Astrocyte (in vitro differentiated cells and primary cell): Measurements from ENCODE around the gene PRSS12. TPM values are rescaled to one million over a fixed set of nuclear protein-coding genes. Genes with fewer than 3 reads are reported as not detected.

Source experiments
- DNase-seq: peaks from one replicate; pipeline ENCODE4 v3.0.0-alpha.2; 2010; ENCODE audit warnings: low read depth
- FAIRE-seq: peaks from 2 replicates; lab custom pipeline; 2011; peaks lifted over from hg19 to GRCh38; lab: Jason Lieb, UNC
- H2AFZ ChIP-seq: 2 replicates; pipeline ENCODE4 v1.6.0; 2012; ENCODE audit warnings: low read depth, low read length, inconsistent platforms
- H3K27ac ChIP-seq: 2 replicates; pipeline ENCODE4 v1.5.1; 2011; ENCODE audit warnings: low read depth, low read length, inconsistent platforms
- H3K27me3 ChIP-seq: 2 replicates; pipeline ENCODE4 v1.6.0; 2011; ENCODE audit warnings: low read length, inconsistent platforms; ENCODE audit not compliant: insufficient read depth
- H3K36me3 ChIP-seq: 2 replicates; pipeline ENCODE4 v1.5.1; 2011; ENCODE audit warnings: low read length, inconsistent platforms; ENCODE audit not compliant: insufficient read depth
- H3K4me1 ChIP-seq: 2 replicates; pipeline ENCODE4 v1.5.1; 2011; ENCODE audit warnings: low read length, inconsistent platforms; ENCODE audit not compliant: insufficient read depth
- H3K4me2 ChIP-seq: 2 replicates; pipeline ENCODE4 v1.6.0; 2012; ENCODE audit warnings: low read length, inconsistent platforms
- H3K4me3 ChIP-seq: 2 replicates; pipeline ENCODE4 v1.5.1; 2011; ENCODE audit warnings: low read depth, mild to moderate bottlenecking, low read length, inconsistent platforms; ENCODE audit not compliant: insufficient read depth
- H3K79me2 ChIP-seq: 2 replicates; pipeline ENCODE4 v1.6.0; 2012; ENCODE audit warnings: mild to moderate bottlenecking, low read length, inconsistent platforms; ENCODE audit not compliant: insufficient read depth
- H3K9ac ChIP-seq: 2 replicates; pipeline ENCODE4 v1.6.0; 2012; ENCODE audit warnings: mild to moderate bottlenecking, low read length, inconsistent platforms
- H3K9me3 ChIP-seq: 2 replicates; pipeline ENCODE4 v1.5.1; 2012; ENCODE audit warnings: low read depth, mild to moderate bottlenecking, low read length, inconsistent platforms; ENCODE audit not compliant: insufficient read depth
- H4K20me1 ChIP-seq: 2 replicates; pipeline ENCODE4 v1.6.0; 2012; ENCODE audit warnings: low read length, inconsistent platforms; ENCODE audit not compliant: insufficient read depth
- H3K27ac Mint-ChIP-seq: one replicate; pipeline ENCODE4 v1.8.0; 2021; ENCODE audit warnings: mild to moderate bottlenecking, mixed read lengths; ENCODE audit not compliant: unreplicated experiment
- H3K27me3 Mint-ChIP-seq: one replicate; pipeline ENCODE4 v1.8.0; 2021; ENCODE audit warnings: low read depth, mixed read lengths; ENCODE audit not compliant: unreplicated experiment
- H3K36me3 Mint-ChIP-seq: one replicate; pipeline ENCODE4 v1.8.0; 2021; ENCODE audit warnings: low read depth, mixed read lengths; ENCODE audit not compliant: unreplicated experiment
- H3K4me1 Mint-ChIP-seq: one replicate; pipeline ENCODE4 v1.8.0; 2021; ENCODE audit warnings: low read depth, mixed read lengths; ENCODE audit not compliant: unreplicated experiment
- H3K4me3 Mint-ChIP-seq: one replicate; pipeline ENCODE4 v1.8.0; 2021; ENCODE audit warnings: mild to moderate bottlenecking, moderate library complexity, mixed read lengths; ENCODE audit not compliant: unreplicated experiment
- H3K9me3 Mint-ChIP-seq: one replicate; pipeline ENCODE4 v1.8.0; 2021; ENCODE audit warnings: mild to moderate bottlenecking, mixed read lengths; ENCODE audit not compliant: unreplicated experiment
- CTCF ChIP-seq: IDR thresholded peaks from 2 replicates; pipeline ENCODE4 v1.5.1; 2011; ENCODE audit warnings: low read depth, mild to moderate bottlenecking, inconsistent platforms, low read length, moderate library complexity; ENCODE audit not compliant: insufficient read depth
- EZH2 ChIP-seq: IDR thresholded peaks from 2 replicates; pipeline ENCODE4 v1.6.1; 2012; ENCODE audit warnings: mild to moderate bottlenecking, low read length, inconsistent platforms; ENCODE audit not compliant: insufficient read depth
- total RNA-seq: library from RNA; stranded (reverse); gene quantifications from 2 replicates; pipeline ENCODE4 v1.2.1, GENCODE V29; 2021

Gene PRSS12
- total RNA-seq, 1 donor from 2014 or later = 4.1 TPM

GRCh38 chr4:118259111-118259510, 93.7 kb downstream of the PRSS12 start:
- H3K27me3 ChIP-seq = no peaks in the 10 kb centered on the region
- H3K4me1 ChIP-seq = no peaks in the 10 kb centered on the region
- H3K79me2 ChIP-seq = no peaks in the 10 kb centered on the region
- H3K36me3 Mint-ChIP-seq = no peaks in the 10 kb centered on the region
- no peak overlapping the region for H3K9ac ChIP-seq
- H3K4me1 Mint-ChIP-seq = no peaks in the 10 kb centered on the region
- H2AFZ ChIP-seq = no peak overlapping the region
- no peak overlapping the region for H3K4me3 Mint-ChIP-seq
- H3K9me3 ChIP-seq = no peaks in the 10 kb centered on the region
- no peak overlapping the region for H3K4me3 ChIP-seq
- no peak overlapping the region for H3K27ac ChIP-seq
- no peak overlapping the region for H3K4me2 ChIP-seq
- FAIRE-seq = no peak
- no peaks in the 10 kb centered on the region for H3K36me3 ChIP-seq
- H3K27me3 Mint-ChIP-seq = no peaks in the 10 kb centered on the region
- TF ChIP-seq EZH2 (no peak), CTCF (no peak)
- H4K20me1 ChIP-seq = no peaks in the 10 kb centered on the region
- no peaks in the 10 kb centered on the region for H3K9me3 Mint-ChIP-seq
- DNase-seq = no peak
- H3K27ac Mint-ChIP-seq = no peak overlapping the region

GRCh38 chr4:118254368-118254767, 98.4 kb downstream of the PRSS12 start:
- Mint-ChIP-seq H3K4me3 (no peak overlapping the region), H3K9me3 (no peaks in the 10 kb centered on the region)
- FAIRE-seq = no peak

More at GRCh38 chr4:118254368-118254767, 98.4 kb downstream of the PRSS12 start:
- Mint-ChIP-seq H3K27me3 (no peaks in the 10 kb centered on the region), H3K36me3 (no peaks in the 10 kb centered on the region), H3K27ac (no peak overlapping the region), H3K4me1 (no peaks in the 10 kb centered on the region)
- Histone ChIP-seq H3K4me2 (no peak overlapping the region), H3K36me3 (no peaks in the 10 kb centered on the region), H3K9me3 (no peaks in the 10 kb centered on the region), H3K4me1 (no peaks in the 10 kb centered on the region), H2AFZ (no peak overlapping the region), H3K27me3 (no peaks in the 10 kb centered on the region), H4K20me1 (no peaks in the 10 kb centered on the region), H3K27ac (no peak overlapping the region), H3K4me3 (no peak overlapping the region), H3K79me2 (no peaks in the 10 kb centered on the region), H3K9ac (no peak overlapping the region)
- DNase-seq = no peak
- TF ChIP-seq EZH2 (no peak), CTCF (no peak)
